HG02884 (cell line): ENCODE results near the gene IFITM1.
"Not testable (repeated sequence)": the region's sequence is repeated elsewhere in the genome, so short reads cannot be mapped to it uniquely, and the experiment has no call there.

Experiments used
- ATAC-seq: cut with Tn5 transposase; IDR thresholded peaks from one replicate; pipeline ENCODE4 v1.9.1; 2021; ENCODE audit warnings: mild to moderate bottlenecking, moderate library complexity; ENCODE audit not compliant: unreplicated experiment

Gene IFITM1

DNA sequence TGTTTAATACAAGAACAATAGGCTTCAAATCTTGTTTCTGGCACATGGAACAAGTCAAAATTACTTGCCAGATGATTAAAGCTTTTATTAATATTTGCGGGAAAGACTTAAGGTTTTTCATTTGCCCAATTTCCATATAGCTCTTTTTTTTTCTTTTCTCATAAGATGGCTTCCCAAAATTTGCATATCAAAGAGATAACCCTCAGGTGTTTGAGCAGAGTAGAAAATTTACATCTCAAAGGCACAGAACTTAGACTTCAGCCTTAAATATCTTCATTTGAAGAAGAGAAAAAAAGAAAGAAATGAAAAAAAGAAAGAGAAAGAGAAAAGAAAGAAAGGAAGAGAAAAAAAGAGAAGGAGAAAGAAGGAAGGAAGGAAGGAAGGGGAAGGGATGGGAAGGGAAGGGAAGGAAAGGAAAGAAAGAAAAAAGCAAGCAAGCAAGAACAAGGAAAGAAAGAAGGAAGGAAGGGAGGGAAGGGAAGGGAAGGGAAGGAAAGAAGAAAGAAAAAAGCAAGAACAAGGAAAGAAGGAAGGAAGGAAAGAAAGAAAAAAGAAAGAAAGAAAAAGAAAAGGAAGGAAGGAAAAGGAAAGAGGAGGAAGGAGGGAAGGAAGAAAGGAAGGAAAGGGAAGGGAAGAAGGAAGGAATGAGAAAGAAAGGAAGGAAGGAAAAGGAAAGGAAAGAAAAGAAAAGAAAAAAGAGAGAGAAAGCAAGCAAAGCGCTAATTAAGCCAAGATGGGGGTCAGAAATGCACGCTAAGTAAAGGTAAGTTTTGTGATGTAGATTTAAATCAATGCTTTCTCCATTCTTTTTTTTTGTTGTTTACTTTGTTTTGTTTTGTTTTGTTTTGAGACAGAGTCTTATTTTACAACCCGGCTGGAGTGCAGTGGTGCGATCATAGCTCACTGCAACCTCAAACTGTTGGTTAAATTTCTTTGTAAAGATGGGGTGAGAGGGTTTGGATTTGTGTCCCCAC lies 27.0 kb downstream of the IFITM1 start:
- no peak for ATAC-seq

DNA sequence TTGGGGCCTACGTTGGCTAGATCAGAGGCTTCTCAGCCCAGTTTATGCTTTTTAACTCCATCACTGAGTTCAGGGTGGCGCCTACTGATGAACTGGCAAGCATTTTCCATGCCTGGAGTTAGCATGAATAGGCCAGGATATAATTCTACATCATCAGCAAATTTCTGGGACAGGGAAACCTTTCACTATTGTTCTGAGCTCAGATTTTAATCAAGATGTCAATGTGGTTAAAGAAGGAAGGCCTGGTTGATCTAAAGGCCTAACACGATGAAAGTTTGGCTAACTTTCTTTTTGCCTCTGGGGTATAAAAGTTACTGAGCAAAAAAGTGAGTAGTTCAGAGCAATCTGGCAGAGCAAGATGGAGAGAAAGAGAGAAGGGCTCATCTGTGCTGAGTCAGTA lies 28.5 kb downstream of the IFITM1 start:
- ATAC-seq: no peak

DNA sequence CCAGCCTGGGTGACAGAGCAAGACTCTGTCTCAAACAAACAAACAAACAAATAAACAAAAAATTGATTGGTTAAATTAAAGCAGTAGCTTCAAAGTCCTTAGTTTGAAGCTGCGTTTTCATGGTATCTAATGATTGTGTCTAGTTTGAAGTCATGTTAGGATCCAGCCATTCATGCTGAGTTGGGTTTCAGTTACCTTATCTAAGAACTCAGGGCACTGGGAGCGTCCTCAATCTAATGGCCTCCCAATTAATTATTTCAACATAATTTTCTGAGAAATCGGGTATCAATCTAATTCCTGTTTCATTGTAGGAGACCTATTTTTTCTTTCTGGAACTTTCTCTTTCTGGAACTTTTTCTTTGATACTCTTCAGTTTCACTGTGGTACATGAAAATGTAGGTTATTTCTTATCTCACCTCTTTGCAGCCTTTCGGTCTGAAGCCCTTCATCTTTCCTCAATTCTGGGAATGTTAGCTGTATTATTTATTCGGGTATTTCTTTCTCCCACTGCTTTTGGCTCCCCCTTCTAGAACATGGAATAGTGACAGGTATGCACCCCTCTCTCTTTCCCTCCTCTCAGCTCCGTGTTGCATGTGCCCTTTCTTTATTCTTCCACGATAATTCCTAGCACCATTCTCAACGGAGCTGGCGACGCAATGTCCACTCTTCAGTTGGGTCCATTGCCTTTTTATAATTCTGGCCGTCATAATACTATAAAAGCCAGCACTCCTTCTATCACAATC lies 31.2 kb downstream of the IFITM1 start:
- ATAC-seq: no peak

DNA sequence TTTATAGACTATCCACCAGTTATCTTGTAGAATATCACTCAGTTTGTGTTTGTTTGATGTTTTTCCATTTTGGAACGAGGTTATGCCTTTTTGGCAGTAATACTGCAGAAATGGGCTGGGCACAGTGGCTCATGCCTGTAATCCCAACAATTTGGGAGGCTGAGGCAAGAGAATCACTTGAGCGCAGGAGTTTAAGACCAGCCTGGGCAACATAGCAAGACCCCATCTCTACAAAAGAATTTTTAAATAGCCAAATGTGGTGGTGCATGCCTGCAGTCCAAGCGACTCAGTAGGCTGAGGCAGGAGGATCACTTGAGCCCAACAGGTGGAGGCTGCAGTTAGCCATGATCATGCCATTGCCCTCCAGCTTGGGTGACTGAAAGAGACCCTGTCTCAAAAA lies 32.7 kb downstream of the IFITM1 start:
- ATAC-seq: no peak

DNA sequence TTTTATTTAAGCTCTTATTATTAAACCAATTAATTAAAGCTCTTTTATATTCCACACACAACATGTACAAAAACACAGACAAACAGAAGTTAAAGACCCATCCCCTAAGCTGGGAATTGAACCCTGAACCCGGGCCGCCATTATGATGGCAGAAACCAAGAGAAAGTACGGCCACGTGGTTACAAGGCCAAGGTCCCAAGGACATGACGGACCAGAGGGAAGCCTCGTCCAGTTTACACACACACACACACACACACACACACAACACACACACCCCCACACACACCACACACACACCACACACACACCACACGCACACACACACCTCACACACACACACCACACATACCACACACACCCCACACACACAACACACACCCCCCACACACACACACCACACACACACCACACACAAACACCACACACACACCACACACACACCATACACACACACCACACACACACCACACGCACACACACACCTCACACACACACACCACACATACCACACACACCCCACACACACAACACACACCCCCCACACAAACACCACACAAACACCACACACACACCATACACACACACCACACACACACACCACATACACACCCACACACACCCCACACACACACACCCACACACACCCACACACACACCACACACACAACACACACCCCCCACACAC lies 35.6 kb downstream of the IFITM1 start:
- ATAC-seq: not testable (repeated sequence)

DNA sequence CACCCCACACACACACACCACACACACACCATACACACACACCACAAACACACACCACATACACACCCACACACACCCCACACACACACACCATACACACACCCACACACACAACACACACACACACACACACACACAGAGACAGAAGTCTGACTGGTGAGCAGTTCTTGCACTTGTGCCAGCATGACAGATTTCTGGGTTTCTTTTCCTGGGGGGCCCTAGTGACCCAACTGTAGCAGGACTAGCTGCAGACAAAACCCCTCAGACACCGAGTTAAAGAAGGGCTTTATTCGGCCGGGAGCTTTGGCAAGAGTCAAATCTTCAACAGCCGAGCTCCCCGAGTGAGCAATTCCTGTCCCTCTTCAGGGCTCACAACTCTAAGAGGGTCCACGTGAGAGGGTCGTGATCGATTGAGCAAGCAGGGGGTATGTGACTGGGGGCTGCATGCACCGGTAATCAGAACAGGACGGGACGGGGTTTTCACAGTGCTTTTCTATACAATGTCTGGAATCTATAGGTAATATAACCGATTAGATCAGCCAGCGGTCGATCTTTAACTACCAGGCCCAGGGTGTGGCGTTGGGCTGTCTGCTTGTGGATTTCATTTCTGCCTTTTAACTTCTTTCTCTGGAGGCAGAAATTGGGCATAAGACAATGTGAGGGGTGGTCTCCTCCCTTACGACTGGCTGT lies 36.3 kb downstream of the IFITM1 start:
- ATAC-seq: not testable (repeated sequence)

DNA sequence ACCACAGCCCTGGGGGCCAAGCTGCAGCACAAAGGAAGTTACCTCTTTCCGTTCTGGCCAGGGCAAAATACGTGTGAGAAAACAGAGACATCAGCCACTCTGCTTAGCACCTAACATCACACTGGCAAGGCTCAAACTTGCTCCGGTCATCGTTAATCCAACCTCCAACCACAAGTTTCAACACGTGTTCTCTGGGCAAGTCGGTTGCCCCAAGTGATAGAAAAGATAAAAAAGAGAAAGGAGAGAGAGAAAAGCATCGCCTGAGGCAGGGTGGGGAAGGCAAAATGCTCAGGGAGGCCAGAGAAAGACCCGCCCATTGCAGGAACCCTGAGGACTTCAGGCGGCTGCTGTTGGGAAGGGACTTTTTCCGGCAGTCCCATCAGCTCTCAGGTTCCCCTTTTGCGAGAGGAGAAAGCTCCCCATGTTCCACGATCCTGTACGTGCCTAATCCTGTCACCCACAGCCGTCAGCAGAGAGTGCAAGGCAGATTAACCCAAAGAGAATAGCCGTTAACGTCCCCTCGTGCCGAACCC lies 36.9 kb downstream of the IFITM1 start:
- no peak for ATAC-seq

DNA sequence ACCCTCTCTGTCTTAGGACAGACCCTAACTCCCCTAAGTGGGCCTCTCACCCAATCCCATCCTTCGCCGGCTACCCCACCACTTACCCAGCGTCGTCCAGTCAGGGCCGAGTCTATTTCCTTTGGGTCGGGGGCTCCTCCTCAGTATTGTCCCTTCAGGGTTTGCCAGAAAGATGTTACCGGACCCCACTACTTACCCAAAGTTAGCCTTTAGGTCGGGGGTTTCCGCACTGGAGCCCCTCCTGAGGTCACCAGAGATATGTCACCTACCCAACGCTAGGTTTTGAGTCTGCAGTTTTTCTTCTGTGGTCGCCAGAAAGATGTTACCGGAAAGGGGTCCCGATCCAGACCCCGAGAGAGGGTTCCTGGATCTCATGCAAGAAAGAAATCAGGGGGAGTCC lies 37.6 kb downstream of the IFITM1 start:
- ATAC-seq: no peak

DNA sequence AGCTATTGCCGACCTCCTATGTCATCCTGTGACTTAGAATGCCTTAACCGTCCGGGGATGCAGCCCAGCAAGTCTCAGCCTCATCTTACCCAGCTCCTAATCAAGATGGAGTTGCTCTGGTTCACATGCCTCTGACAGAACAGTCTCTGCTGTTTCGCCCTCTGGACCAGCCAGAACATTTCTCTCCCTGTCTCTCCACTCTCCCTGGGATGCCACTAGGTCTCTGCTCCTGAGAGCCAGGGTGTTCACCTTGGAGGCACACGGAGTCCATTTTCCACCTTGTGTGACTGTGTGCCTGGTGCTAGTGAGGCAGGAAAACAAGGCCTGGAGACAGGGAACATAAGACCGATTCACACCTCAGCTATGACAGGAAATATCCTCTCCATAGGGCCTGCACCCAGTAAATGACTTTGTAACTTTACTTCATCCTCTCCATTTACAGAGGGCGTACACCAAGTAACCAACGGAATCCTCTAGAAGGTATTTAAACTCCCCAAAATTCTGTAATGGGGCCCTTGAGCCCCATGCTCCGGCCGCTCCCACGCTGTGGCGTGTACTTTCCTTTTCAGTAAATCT lies 38.7 kb downstream of the IFITM1 start:
- ATAC-seq: no peak

DNA sequence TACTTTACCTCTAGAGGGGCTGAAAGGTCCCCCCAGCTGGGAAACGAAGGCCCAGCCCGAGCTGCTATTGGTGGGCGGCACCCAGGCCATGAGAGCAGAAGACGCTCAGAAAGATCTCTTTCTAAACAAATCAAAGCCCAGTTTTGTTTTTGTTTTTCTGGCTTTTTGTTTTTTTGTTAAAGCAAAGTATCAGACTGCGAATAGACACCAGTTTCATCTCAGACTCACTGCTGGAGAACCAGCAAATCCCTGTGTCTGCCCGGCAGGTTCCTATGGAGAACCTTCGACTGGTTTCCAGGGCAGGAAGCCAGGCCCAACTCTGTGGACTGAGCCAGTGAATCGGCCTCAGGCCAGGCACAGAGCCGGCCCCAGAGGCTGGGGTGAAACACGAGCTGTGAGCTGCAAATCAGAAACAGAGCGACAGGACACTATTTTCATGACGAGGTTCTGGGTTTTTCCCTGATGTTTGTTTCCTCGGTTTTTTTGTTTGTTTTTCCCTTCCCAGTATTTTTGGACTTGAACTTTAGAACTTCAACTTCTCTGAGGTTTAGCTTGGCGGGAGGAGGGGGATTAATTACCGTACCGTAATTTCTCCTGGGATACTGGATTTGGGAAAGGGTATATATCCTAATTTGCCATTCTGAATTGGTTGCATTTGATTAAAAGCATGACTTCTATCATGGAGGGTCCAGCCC lies 39.5 kb downstream of the IFITM1 start:
- no peak for ATAC-seq

DNA sequence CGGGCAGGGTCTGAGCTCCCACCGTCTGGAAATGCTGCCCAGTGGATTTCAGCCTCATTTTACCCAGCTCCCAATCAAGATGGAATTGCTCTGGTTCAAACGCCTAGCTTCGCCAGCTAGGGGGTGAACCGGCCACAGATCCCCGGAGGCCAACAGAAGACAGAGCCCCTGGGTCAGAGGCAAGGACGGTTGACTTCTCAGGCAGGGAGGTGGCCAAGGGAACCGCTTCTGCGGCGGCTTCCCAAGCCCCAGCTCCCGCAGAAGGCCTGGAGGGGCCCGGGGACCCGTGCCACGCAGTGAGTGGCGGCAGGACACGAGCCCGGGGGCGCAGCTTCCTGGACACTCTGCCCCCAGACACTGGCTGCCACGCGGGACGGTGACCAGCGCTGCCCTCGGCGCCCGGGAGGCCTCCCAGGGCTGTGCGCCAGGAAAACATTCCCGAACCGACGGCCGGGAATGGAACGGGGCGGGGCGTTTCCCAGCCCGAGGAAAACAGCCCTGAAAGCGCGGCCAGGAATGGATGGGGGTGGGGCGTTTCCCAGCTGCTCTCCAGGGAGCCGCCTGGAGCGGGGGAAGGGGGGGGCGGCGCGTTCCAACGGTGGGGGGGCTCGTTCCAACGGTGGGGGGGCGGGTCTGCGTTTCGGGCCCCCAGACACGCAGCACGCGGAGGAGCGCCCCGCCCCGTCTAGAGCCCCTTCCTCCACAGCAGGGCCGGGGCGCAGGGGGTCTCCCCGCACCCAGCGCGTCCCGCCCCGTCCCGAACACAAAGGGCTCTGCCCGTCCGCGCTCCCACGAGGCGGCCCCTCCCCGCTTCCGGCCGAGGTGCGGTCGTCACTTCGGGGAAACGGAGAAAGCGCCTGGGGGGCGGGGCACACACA lies 42.0 kb downstream of the IFITM1 start:
- ATAC-seq: no peak

DNA sequence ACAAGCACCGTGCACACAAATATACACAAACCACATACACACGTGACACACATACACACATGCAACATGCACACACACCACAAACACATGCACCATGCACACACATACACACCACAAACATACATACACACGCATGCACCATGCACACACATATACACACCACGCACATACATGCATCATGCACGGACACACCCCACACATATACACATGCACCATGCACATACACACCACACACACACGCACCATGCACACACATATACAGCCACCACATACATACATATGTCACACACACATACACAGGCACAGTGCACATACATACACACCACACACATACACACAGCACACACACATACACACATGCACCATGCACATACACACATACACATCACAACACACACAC lies 42.8 kb downstream of the IFITM1 start:
- ATAC-seq: no peak

DNA sequence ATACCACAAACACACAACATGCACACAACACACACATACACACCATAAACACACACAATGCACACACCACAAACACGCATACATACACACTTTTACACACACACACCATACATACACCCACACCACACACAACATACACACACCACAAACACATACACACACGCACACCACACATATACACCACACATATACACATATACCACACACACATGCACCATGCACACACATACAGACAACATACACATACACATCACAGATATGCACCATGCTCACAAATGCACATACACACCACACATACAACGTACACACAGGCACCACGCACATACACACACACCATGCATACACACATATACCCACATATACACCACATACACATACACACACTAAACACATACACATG lies 43.7 kb downstream of the IFITM1 start:
- ATAC-seq: no peak

DNA sequence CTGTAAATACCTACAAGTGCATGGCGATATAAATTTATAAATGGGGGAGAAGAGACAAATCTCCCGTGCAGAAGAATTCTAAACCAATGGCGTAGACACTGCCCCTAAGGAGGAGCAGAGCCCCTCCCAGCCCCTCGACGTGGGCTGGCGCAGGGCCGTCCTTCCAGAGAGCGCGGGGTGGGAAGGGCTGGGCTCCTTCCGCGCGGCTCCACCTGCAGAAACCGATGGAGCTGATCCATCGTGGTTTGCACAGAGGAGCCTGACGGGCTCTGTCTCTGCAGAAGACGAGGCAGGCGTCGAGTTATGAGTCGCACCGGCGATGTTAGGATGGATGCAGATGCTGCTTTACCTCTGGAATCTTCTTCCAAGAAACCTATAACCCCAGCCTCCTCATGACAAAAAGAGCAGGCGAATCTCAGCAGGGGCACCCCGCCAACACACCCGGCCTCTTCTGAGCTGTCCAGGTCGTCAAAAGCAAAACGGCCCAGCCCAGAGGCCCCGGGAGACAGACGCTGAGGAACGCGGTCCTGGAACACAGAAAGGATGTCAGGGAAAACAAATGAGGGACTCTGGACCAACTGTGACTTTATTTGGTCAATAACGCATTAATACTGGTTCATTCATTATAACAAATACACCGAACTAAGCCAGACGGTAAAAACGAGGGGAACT lies 44.4 kb downstream of the IFITM1 start:
- ATAC-seq: no peak

DNA sequence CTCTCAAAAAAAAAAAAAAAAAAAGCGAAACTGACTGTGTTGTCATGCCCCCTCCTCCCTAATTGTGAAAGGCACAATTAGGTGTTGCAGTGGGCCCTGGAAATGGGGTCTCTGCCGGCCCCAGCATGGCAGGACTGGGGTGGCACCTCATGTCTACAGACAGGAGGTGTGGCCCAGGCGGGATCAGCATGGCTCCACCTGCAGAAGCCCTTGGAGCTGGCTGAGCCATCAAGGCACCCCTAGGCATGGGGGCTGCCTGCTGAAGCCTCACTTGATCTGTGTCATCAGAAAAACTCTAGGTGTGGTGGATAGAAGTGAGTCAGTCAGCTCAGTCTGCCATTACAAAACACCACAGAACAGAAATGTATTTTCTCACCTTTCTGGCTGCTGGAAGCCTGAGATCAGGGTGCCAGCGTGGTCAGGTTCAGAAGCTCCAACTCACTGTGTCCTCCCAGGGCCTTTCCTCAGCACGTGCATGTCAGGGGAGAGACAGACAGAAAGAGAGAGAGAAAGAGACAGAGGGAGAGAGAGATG lies 45.4 kb downstream of the IFITM1 start:
- ATAC-seq: no peak

DNA sequence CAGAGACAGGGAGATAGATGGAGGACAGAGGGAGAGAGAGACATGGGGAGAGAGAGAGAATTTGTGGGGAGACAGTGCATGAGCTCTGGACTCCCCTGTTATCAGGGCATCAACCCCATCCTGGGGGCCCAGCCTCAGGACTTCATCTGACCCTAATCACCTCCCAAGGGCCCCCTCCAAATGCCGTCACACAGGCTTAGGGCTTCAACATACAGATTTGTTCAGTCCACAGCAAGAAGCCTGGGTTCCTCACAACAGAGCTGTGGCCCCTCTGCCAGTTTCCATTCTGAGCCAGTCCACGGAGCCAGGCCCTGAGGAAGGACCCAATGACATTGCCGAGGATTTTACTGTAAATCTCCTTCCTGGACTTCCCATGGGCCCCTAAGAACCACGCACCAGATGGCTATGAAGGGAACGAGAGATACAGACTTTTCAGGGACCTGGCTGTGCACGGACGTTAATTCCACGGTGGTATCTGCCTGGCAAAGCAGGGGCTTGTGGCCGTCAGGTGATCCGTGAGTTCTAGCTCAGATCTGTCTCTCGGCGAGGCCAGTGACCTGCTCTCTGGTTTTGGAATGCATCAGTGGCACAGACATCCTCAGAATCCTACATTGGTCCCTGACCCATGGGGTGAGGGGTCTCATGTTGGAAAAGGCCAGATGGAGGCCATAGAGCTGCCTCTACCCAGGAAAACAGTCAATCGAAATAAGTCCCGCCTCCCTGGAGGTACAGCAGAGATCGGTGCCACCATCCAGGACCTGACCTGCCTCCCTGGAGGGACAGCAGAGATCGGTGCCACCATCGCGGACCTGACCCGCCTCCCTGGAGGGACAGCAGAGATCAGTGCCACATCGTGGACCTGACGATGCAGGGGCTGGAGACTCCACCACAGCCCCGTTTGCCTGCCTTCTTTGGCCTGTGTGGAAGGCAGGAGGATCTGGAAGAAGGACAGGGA lies 46.8 kb downstream of the IFITM1 start:
- ATAC-seq: no peak
